ENCODE measurements around the gene DEF6.
"Not testable (repeated sequence)": the region's sequence is repeated elsewhere in the genome, so short reads cannot be mapped to it uniquely, and the experiment has no call there.

The DEF6 gene

GRCh38 chr6:35310265-35310831 lies 12.7 kb downstream of the DEF6 start:
- DNase-seq (ENCODE audit: low read depth, low spot score): no peak

GRCh38 chr6:35311390-35312075 lies 13.9 kb downstream of the DEF6 start:
- DNase-seq (ENCODE audit: low read depth, low spot score): no peak

GRCh38 chr6:35312076-35312800 lies 14.6 kb downstream of the DEF6 start:
- no peak for DNase-seq (ENCODE audit: low read depth, low spot score)

GRCh38 chr6:35312807-35313206 lies 15.2 kb downstream of the DEF6 start:
- no peak for DNase-seq (ENCODE audit: low read depth, low spot score)

GRCh38 chr6:35317483-35318195 lies 20.0 kb downstream of the DEF6 start:
- no peak for DNase-seq (ENCODE audit: low read depth, low spot score)

- DNase-seq (ENCODE audit: low read depth, low spot score): no peak
Measured at GRCh38 chr6:35318196-35319171, 20.9 kb downstream of the DEF6 start.

- no peak for DNase-seq (ENCODE audit: low read depth, low spot score)
Measured at GRCh38 chr6:35319346-35320030, 21.9 kb downstream of the DEF6 start.

- DNase-seq (ENCODE audit: low read depth, low spot score): no peak
Measured at GRCh38 chr6:35320031-35320410, 22.4 kb downstream of the DEF6 start.

- DNase-seq (ENCODE audit: low read depth, low spot score): no peak
Measured at GRCh38 chr6:35321091-35321490, 23.5 kb downstream of the DEF6 start.

- peak; percentile 40 for DNase-seq (ENCODE audit: low read depth, low spot score)
Measured at GRCh38 chr6:35327349-35328027, 29.9 kb downstream of the DEF6 start.

GRCh38 chr6:35328108-35328723 lies 30.6 kb downstream of the DEF6 start:
- DNase-seq (ENCODE audit: low read depth, low spot score): no peak

- not testable (repeated sequence) for DNase-seq (ENCODE audit: low read depth, low spot score)
Measured at GRCh38 chr6:35328965-35329364, 31.3 kb downstream of the DEF6 start.

GRCh38 chr6:35330541-35331119 lies 33.0 kb downstream of the DEF6 start:
- no peak for DNase-seq (ENCODE audit: low read depth, low spot score)

- DNase-seq (ENCODE audit: low read depth, low spot score): not testable (repeated sequence)
Measured at GRCh38 chr6:35332074-35332887, 34.7 kb downstream of the DEF6 start.

GRCh38 chr6:35341557-35341956 lies 43.9 kb downstream of the DEF6 start:
- no peak for DNase-seq (ENCODE audit: low read depth, low spot score)

- peak; percentile 97 for DNase-seq (ENCODE audit: low read depth, low spot score)
Measured at GRCh38 chr6:35342258-35343091, 44.9 kb downstream of the DEF6 start, which contains the start of gene PPARD. Gene PPARD, plus strand, starts transcription at chr6:35342558. Its CDS starts 68,530 bp downstream, at chr6:35411088.

All from activated naive CD8-positive, alpha-beta T cell treated with anti-CD3 and anti-CD28 coated beads, Interleukin-2, amount 50 U/mL, for 16 hours (primary cell).